Central memory CD8-positive, alpha-beta T cell (primary cell): ENCODE results near the gene LRWD1.

Experiments used
- ATAC-seq: fragments of 150-1000 bp; cut with Tn5 transposase; replicated peaks from 2 replicates; pipeline ENCODE4 v1.10.0; 2022; ENCODE audit warnings: mild to moderate bottlenecking, moderate FRiP score, moderate number of reproducible peaks; ENCODE audit not compliant: poor library complexity, severe bottlenecking; ENCODE audit errors: extremely low read depth
- DNase-seq, 2 donors: peaks; one replicate each; pipeline ENCODE4 v3.0.0; 2021; ENCODE audit warnings: low spot score in 2 of 2
- H3K27ac Mint-ChIP-seq: one replicate; pipeline ENCODE4 v1.8.0; 2022; ENCODE audit warnings: low read depth, mild to moderate bottlenecking, moderate library complexity, mixed read lengths
- H3K27me3 Mint-ChIP-seq: one replicate; pipeline ENCODE4 v1.8.0; 2022; ENCODE audit warnings: mixed read lengths
- H3K36me3 Mint-ChIP-seq: one replicate; pipeline ENCODE4 v1.8.0; 2022; ENCODE audit warnings: mild to moderate bottlenecking, moderate library complexity, mixed read lengths; ENCODE audit not compliant: insufficient read depth
- H3K4me1 Mint-ChIP-seq: one replicate; pipeline ENCODE4 v1.8.0; 2022; ENCODE audit warnings: mixed read lengths
- H3K4me3 Mint-ChIP-seq: one replicate; pipeline ENCODE4 v1.8.0; 2022; ENCODE audit warnings: mild to moderate bottlenecking, moderate library complexity, mixed read lengths
- H3K9me3 Mint-ChIP-seq: one replicate; pipeline ENCODE4 v1.8.0; 2022; ENCODE audit warnings: mixed read lengths

Gene LRWD1

GRCh38 chr7:102464577-102465280 is at the start of gene LRWD1, which contains the start of gene ALKBH4:
LRWD1 (plus strand) TSS chr7:102464984; CDS start chr7:102465081, 97 bp downstream.
ALKBH4 (minus strand) TSS chr7:102464863; CDS start chr7:102464836, 27 bp downstream.
- peak; percentile 96 for ATAC-seq
- Mint-ChIP-seq H3K4me3 (peak within 1 kb of the TSS; percentile 85), H3K9me3 (no peaks in the 10 kb centered on the region), H3K27ac (peak within 1 kb of the TSS; percentile 85), H3K27me3 (no peaks in the 10 kb centered on the region), H3K36me3 (peaks cover 27% of the 10 kb centered on the region), H3K4me1 (peaks cover 37% of the 10 kb centered on the region)
- peak; percentile 87 for DNase-seq

GRCh38 chr7:102415685-102416225 is 49.0 kb upstream of the LRWD1 start:
- peak overlapping the region; percentile 91 for H3K27ac Mint-ChIP-seq
- peak overlapping the region; percentile 76 for H3K4me3 Mint-ChIP-seq
- peaks cover 51% of the 10 kb centered on the region for H3K4me1 Mint-ChIP-seq
- peak; percentile 41 to 64 for DNase-seq
- ATAC-seq: peak; percentile 83
- no peaks in the 10 kb centered on the region for H3K27me3 Mint-ChIP-seq
- peaks cover 32% of the 10 kb centered on the region for H3K36me3 Mint-ChIP-seq
- no peaks in the 10 kb centered on the region for H3K9me3 Mint-ChIP-seq

- Mint-ChIP-seq H3K27me3 (no peaks in the 10 kb centered on the region), H3K4me1 (peaks cover 56% of the 10 kb centered on the region), H3K9me3 (no peaks in the 10 kb centered on the region), H3K4me3 (peak overlapping the region; percentile 76), H3K36me3 (peaks cover 33% of the 10 kb centered on the region), H3K27ac (peak overlapping the region; percentile 91)
- ATAC-seq (no peak), DNase-seq (no peak)
These were observed 48.4 kb upstream of the LRWD1 start for GRCh38 chr7:102416406-102416805.

- DNase-seq (no peak), ATAC-seq (peak; percentile 44)
- Mint-ChIP-seq H3K9me3 (no peaks in the 10 kb centered on the region), H3K27ac (peak overlapping the region; percentile 91), H3K4me3 (peak overlapping the region; percentile 76), H3K4me1 (peaks cover 56% of the 10 kb centered on the region), H3K27me3 (no peaks in the 10 kb centered on the region), H3K36me3 (peaks cover 26% of the 10 kb centered on the region)
These were observed 47.7 kb upstream of the LRWD1 start for GRCh38 chr7:102417105-102417504.

- H3K4me3 Mint-ChIP-seq: no peak overlapping the region
- no peak for ATAC-seq
- H3K27ac Mint-ChIP-seq: peak overlapping the region; percentile 91
These were observed 46.2 kb upstream of the LRWD1 start for GRCh38 chr7:102418592-102418991.

GRCh38 chr7:102421706-102422240 is 43.0 kb upstream of the LRWD1 start:
- Mint-ChIP-seq H3K27ac (no peak overlapping the region), H3K27me3 (no peaks in the 10 kb centered on the region), H3K9me3 (no peaks in the 10 kb centered on the region), H3K4me1 (peaks cover 59% of the 10 kb centered on the region), H3K4me3 (no peak overlapping the region), H3K36me3 (peaks cover 34% of the 10 kb centered on the region)
- no peak for ATAC-seq
- DNase-seq: no peak

More at GRCh38 chr7:102418592-102418991, 46.2 kb upstream of the LRWD1 start:
- Mint-ChIP-seq H3K4me1 (peaks cover 51% of the 10 kb centered on the region), H3K9me3 (no peaks in the 10 kb centered on the region), H3K27me3 (no peaks in the 10 kb centered on the region), H3K36me3 (peaks cover 21% of the 10 kb centered on the region)
- no peak for DNase-seq

- Mint-ChIP-seq H3K4me1 (peaks cover 47% of the 10 kb centered on the region), H3K36me3 (peaks cover 33% of the 10 kb centered on the region), H3K4me3 (peak overlapping the region; percentile 80), H3K9me3 (no peaks in the 10 kb centered on the region), H3K27me3 (no peaks in the 10 kb centered on the region), H3K27ac (peak overlapping the region; percentile 100)
- DNase-seq (no peak), ATAC-seq (no peak)
These were observed 40.6 kb upstream of the LRWD1 start for GRCh38 chr7:102424129-102424551.

GRCh38 chr7:102424787-102425218 is 40.0 kb upstream of the LRWD1 start:
- Mint-ChIP-seq H3K4me3 (peak overlapping the region; percentile 80), H3K36me3 (peaks cover 39% of the 10 kb centered on the region), H3K9me3 (no peaks in the 10 kb centered on the region), H3K27me3 (no peaks in the 10 kb centered on the region), H3K27ac (peak overlapping the region; percentile 100), H3K4me1 (peaks cover 54% of the 10 kb centered on the region)
- no peak for ATAC-seq
- no peak for DNase-seq

- peaks cover 52% of the 10 kb centered on the region for H3K4me1 Mint-ChIP-seq
- H3K36me3 Mint-ChIP-seq: peaks cover 37% of the 10 kb centered on the region
These were observed 39.0 kb upstream of the LRWD1 start for GRCh38 chr7:102425639-102426267.

GRCh38 chr7:102426268-102427018 is 38.3 kb upstream of the LRWD1 start:
- Mint-ChIP-seq H3K4me3 (peak overlapping the region; percentile 80), H3K27me3 (no peaks in the 10 kb centered on the region), H3K9me3 (no peaks in the 10 kb centered on the region), H3K27ac (peak overlapping the region; percentile 100), H3K36me3 (peaks cover 38% of the 10 kb centered on the region), H3K4me1 (peaks cover 53% of the 10 kb centered on the region)
- DNase-seq (peak; percentile 30 to 51), ATAC-seq (peak; percentile 82)

More at GRCh38 chr7:102425639-102426267, 39.0 kb upstream of the LRWD1 start:
- peak; percentile 71 to 83 for DNase-seq
- Mint-ChIP-seq H3K9me3 (no peaks in the 10 kb centered on the region), H3K27me3 (no peaks in the 10 kb centered on the region), H3K27ac (peak overlapping the region; percentile 100), H3K4me3 (peak overlapping the region; percentile 80)
- ATAC-seq: peak; percentile 86

- Mint-ChIP-seq H3K27ac (peak overlapping the region; percentile 100), H3K4me1 (peaks cover 59% of the 10 kb centered on the region), H3K27me3 (no peaks in the 10 kb centered on the region), H3K9me3 (no peaks in the 10 kb centered on the region), H3K36me3 (peaks cover 43% of the 10 kb centered on the region), H3K4me3 (peak overlapping the region; percentile 80)
- DNase-seq: no peak
- no peak for ATAC-seq
These were observed 37.8 kb upstream of the LRWD1 start for GRCh38 chr7:102427019-102427405.
